SU-DHL-6 (cell line): ENCODE data around the gene KCNK3.

ENCODE experiments used
- CTCF ChIP-seq: fragments of 200-600 bp; sonication (generic); IDR thresholded peaks from one replicate; pipeline ENCODE4 v1.5.1; 2017; ENCODE audit warnings: antibody characterized with exemption, mild to moderate bottlenecking, low read length, moderate library complexity; ENCODE audit not compliant: insufficient read depth, poor library complexity, severe bottlenecking
- EZH2phosphoT487 ChIP-seq: fragments of 200-600 bp; sonication (generic), shearing (Covaris generic); conservative IDR thresholded peaks from 2 replicates; pipeline ENCODE4 v1.6.1; 2018; ENCODE audit warnings: mild to moderate bottlenecking, antibody characterized with exemption, low read length, moderate library complexity, mixed read lengths

- TF ChIP-seq CTCF (no peak), EZH2phosphoT487 (no peak)
Observed at GRCh38 chr2:26724784-26725520, 32.4 kb downstream of the KCNK3 start.
